Muscle layer of colon (tissue), 2 donors: ENCODE data around the gene THNSL1.
"Not testable (repeated sequence)": the region's sequence is repeated elsewhere in the genome, so short reads cannot be mapped to it uniquely, and the experiment has no call there.

ENCODE experiments used
- H3K27ac ChIP-seq: one replicate; pipeline ENCODE4 v1.7.0; 2013; ENCODE audit warnings: low read depth, mild to moderate bottlenecking, low read length, moderate library complexity
- H3K27me3 ChIP-seq, 2 donors: one replicate each; pipeline ENCODE4 v1.7.0; 2013; ENCODE audit warnings: low read length in 2 of 2, mild to moderate bottlenecking in 2 of 2; ENCODE audit not compliant: insufficient read depth in 2 of 2, control insufficient read depth in 1 of 2
- H3K36me3 ChIP-seq: one replicate; pipeline ENCODE4 v1.7.0; 2013; ENCODE audit warnings: mild to moderate bottlenecking, low read length; ENCODE audit not compliant: insufficient read depth
- H3K4me1 ChIP-seq: one replicate; pipeline ENCODE4 v1.7.0; 2013; ENCODE audit warnings: mild to moderate bottlenecking, low read length; ENCODE audit not compliant: insufficient read depth
- H3K4me3 ChIP-seq, 2 donors: one replicate each; pipeline ENCODE4 v1.7.0; 2013; ENCODE audit warnings: low read length in 2 of 2, low read depth in 1 of 2, mild to moderate bottlenecking in 1 of 2, moderate library complexity in 1 of 2
- H3K9ac ChIP-seq: one replicate; pipeline ENCODE4 v1.7.0; 2013; ENCODE audit warnings: low read length
- H3K9me3 ChIP-seq: one replicate; pipeline ENCODE4 v1.7.0; 2013; ENCODE audit warnings: mild to moderate bottlenecking, low read length
- donor health status: abdominal sarcoma.
- donor health status: Adenocarcinoma of cecum.

THNSL1 gene, protein sequence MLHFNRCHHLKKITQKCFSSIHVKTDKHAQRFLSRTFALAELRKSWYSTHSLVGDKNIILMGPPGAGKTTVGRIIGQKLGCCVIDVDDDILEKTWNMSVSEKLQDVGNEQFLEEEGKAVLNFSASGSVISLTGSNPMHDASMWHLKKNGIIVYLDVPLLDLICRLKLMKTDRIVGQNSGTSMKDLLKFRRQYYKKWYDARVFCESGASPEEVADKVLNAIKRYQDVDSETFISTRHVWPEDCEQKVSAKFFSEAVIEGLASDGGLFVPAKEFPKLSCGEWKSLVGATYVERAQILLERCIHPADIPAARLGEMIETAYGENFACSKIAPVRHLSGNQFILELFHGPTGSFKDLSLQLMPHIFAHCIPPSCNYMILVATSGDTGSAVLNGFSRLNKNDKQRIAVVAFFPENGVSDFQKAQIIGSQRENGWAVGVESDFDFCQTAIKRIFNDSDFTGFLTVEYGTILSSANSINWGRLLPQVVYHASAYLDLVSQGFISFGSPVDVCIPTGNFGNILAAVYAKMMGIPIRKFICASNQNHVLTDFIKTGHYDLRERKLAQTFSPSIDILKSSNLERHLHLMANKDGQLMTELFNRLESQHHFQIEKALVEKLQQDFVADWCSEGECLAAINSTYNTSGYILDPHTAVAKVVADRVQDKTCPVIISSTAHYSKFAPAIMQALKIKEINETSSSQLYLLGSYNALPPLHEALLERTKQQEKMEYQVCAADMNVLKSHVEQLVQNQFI

DNA sequence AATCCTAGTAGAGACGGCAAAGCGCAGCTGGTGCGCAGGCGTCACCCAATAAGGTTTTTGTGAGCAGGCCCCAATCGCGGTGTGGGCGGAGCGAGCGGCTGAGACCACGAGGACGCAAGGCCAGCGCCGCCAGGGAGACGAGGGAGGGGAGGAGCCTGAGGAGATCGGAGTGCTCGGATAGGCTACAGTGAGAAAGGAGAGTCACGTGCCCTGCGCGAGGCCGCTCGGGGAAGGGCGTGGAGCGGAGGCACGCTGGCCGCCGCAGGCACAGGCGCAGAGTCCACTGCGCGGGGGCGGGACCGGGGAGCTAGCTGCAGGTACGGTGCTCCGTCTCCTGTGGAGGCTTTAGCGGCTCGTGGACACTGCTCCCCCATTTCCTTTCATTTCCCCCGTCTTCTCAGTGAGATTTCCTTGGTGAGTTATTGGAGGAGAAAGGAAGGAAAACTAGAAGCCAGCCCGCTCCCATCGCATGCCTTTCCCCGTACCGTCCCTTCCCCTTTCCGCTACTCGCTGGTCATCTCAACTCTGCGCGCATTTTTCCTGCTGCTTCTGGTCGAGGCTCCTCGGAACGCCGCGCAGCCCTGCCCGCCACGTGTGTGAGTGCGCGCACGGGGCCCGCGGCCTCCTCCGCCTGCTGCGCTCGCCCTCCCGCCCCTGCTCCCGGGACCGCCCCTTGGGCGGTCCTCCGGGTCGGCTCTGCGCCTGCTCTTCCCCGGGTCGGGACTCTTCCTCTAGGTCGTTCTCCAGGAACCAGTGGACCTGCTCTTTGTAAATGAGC, at the start of gene THNSL1:
Gene THNSL1 (plus strand): TSS at position 237 of the 778 bp plus-strand sequence. CDS start 6,612 bp downstream, outside the sequence.
- Histone ChIP-seq H3K27me3 (no peaks in the 10 kb centered on the region), H3K9me3 (no peaks in the 10 kb centered on the region), H3K27ac (peak within 1 kb of the TSS; percentile 84), H3K4me1 (peaks cover 9% of the 10 kb centered on the region), H3K4me3 (peak within 1 kb of the TSS; percentile 59 to 68), H3K9ac (peak within 1 kb of the TSS; percentile 31), H3K36me3 (no peaks in the 10 kb centered on the region)

DNA sequence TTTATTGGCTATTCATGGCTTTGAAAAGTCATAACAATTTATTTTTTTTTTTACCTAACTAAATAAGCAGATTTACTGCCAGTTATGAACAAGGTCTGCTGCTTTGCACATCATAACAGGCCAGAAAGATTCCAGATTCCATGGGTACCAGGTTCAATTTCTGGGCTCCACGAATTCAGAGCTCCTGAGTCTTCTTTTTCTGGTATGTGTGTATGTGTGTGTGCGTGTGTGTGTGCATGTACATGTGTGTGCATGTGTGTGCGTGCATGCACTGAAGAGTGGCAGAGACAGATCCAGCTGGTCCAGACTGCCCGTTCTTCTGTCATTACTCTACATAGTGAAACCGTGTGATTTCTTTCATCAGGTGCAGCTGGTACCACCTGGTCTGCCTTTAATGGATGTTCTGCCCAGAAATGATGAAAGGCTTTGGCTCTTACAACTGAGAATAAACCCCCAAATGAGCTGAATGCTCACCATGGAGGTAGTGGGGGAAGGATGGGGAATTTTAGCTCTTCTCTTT, 49.4 kb upstream of the THNSL1 start:
- Histone ChIP-seq H3K36me3 (no peaks in the 10 kb centered on the region), H3K27ac (no peak overlapping the region), H3K9ac (no peak overlapping the region), H3K27me3 (no peaks in the 10 kb centered on the region), H3K4me1 (no peaks in the 10 kb centered on the region), H3K9me3 (no peaks in the 10 kb centered on the region), H3K4me3 (no peak overlapping the region)

DNA sequence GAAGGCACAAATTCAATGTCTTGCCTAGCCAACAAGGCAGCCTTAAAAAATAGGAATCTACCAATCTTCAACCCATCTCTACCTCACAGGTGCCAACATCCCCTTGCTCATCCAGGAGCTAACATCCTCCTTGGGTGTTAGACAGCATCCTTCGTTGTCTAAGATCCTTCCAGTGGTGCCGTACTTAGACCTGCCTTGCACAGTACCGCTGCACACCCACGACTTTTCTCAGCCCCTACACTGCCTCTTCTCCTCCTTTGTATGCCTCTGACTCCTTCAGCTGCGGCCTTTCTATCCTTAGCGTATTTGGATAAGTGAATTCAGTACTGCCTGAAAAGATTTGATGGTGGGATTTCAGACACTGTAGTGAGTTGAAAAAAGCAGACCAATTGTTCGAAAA, 48.1 kb upstream of the THNSL1 start:
- H3K27me3 ChIP-seq = no peaks in the 10 kb centered on the region
- no peaks in the 10 kb centered on the region for H3K4me1 ChIP-seq
- no peak overlapping the region for H3K27ac ChIP-seq
- no peaks in the 10 kb centered on the region for H3K9me3 ChIP-seq
- no peak overlapping the region for H3K4me3 ChIP-seq
- H3K9ac ChIP-seq = no peak overlapping the region
- H3K36me3 ChIP-seq = no peaks in the 10 kb centered on the region

DNA sequence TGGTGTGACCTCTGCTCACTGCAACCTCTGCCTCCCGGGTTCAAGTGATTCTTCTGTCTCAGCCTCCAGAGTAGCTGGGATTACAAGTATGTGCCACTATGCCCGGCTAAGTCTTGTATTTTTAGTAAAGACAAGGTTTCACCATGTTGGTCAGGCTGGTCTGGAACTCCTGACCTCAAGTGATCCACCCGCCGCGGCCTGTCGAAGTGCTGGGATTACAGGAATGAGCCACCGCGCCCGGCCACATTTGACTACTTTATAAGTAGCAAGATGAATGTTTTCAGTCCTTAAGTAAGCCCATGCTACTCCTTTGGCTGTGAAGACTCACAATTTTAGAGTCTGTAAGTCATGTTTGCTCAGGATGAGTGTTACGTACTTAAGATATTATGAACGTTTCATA, 47.5 kb upstream of the THNSL1 start:
- not testable (repeated sequence) for H3K36me3 ChIP-seq, H3K4me1 ChIP-seq, H3K27ac ChIP-seq, H3K9me3 ChIP-seq, H3K9ac ChIP-seq, H3K27me3 ChIP-seq, H3K4me3 ChIP-seq

DNA sequence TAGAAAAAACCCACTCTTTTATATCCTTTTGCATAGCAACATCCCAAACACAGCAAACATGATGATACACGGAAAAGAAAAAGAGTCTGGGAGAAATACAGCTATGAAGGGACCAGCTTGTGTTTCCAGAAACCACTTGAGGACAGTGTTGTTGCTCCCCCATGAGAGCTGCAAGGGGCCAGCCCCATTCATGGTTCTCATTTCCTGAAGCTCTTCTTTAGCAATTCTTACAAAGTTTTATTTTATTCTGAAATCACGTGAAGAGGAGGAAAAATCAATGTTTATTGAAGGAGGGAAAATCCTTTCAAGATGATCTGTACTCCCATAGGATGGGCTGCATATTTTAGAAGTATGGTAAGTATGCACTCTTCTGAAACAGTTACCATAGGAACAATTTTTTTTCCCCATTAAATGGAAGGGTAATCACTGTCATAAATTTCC, 46.6 kb upstream of the THNSL1 start:
- H3K27me3 ChIP-seq = no peaks in the 10 kb centered on the region
- H3K9ac ChIP-seq = no peak overlapping the region
- H3K9me3 ChIP-seq = no peaks in the 10 kb centered on the region
- H3K27ac ChIP-seq = peak overlapping the region; percentile 29
- no peak overlapping the region for H3K4me3 ChIP-seq
- no peaks in the 10 kb centered on the region for H3K36me3 ChIP-seq
- H3K4me1 ChIP-seq = no peaks in the 10 kb centered on the region

DNA sequence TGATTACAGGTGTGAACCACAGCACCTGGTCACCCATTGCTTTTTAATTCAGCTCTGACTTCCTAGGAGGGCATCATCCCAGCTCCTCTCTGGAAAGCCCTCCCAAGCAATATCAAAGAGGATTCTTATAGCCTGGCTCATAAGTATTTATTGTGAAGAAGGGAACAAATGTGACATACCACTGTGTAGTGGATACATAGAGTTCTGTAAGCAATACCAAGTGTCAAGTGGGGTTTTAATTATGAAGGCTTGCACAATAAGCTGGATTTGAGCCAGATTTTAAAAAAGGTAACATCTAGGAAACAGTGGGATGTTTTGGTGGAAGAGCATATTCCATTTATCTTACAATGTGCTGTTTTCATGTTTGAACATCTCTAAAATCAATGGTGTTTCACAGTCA, 45.0 kb upstream of the THNSL1 start:
- H3K9ac ChIP-seq = no peak overlapping the region
- H3K36me3 ChIP-seq = no peaks in the 10 kb centered on the region
- no peaks in the 10 kb centered on the region for H3K4me1 ChIP-seq
- no peaks in the 10 kb centered on the region for H3K9me3 ChIP-seq
- H3K4me3 ChIP-seq = no peak overlapping the region
- H3K27ac ChIP-seq = no peak overlapping the region
- no peaks in the 10 kb centered on the region for H3K27me3 ChIP-seq

DNA sequence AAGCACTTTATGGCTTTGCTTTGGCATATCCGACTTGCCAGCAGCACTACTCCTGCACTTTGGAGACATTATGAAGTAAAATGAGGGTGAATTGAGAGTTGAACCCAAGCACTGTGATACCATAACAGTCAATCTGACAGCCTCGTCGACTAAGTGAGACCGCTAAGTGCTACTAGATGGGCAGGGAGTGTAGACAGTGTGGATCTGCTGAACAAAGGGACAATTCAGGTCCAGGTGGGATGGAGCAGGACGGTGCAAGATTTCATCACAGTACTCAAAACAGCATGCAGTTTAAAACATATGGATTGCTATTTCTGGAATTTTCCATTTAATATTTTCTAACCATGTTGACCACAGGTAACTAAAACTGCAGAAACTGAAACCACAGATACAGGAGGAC, 43.2 kb upstream of the THNSL1 start:
- Histone ChIP-seq H3K4me3 (no peak overlapping the region), H3K27ac (no peak overlapping the region), H3K4me1 (no peaks in the 10 kb centered on the region), H3K9me3 (no peaks in the 10 kb centered on the region), H3K9ac (no peak overlapping the region), H3K36me3 (no peaks in the 10 kb centered on the region), H3K27me3 (no peaks in the 10 kb centered on the region)

DNA sequence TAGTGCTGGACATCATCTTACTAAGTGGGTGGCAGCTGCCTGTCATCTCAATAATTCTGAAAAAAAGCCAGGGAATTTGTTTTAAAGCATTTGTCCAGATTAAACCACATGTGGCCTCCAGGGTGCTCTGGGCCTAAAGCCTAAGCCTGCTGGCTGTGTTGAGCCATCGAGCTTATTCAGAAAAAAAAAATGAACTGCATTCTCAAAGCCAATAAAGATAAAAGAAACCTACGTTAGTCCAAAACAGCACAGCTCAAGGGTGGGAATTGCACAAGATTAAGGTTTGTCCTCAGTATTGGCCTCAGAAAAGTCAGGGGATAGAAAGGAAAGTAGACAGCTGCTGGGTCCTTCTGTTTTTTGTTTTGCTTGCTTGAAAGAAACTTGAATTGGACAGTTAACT, 41.4 kb upstream of the THNSL1 start:
- H3K27me3 ChIP-seq = no peaks in the 10 kb centered on the region
- no peak overlapping the region for H3K27ac ChIP-seq
- no peaks in the 10 kb centered on the region for H3K36me3 ChIP-seq
- no peak overlapping the region for H3K9ac ChIP-seq
- no peaks in the 10 kb centered on the region for H3K4me1 ChIP-seq
- no peaks in the 10 kb centered on the region for H3K9me3 ChIP-seq
- H3K4me3 ChIP-seq = no peak overlapping the region

DNA sequence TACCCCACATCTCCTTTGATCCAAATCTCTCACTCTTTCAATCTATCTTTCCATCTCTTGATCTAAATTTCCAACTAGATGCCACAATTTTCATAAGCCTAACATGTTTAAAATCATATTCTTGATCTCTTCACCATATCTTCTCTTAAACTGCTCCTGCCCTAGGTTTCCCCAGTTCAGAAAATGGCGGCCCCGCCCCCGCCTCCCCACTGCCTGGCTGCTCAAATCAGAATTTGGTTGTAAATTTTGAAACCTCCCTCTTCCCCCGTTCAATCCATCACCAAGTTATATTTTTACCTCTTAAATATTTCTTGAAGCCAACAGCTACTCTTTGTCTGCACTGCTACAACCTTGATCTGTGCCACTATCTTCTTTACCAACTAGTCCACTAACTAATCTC, 36.7 kb upstream of the THNSL1 start:
- H3K4me3 ChIP-seq = no peak overlapping the region
- H3K9ac ChIP-seq = no peak overlapping the region
- H3K4me1 ChIP-seq = no peaks in the 10 kb centered on the region
- H3K27me3 ChIP-seq = no peaks in the 10 kb centered on the region
- no peak overlapping the region for H3K27ac ChIP-seq
- no peaks in the 10 kb centered on the region for H3K9me3 ChIP-seq
- H3K36me3 ChIP-seq = no peaks in the 10 kb centered on the region

DNA sequence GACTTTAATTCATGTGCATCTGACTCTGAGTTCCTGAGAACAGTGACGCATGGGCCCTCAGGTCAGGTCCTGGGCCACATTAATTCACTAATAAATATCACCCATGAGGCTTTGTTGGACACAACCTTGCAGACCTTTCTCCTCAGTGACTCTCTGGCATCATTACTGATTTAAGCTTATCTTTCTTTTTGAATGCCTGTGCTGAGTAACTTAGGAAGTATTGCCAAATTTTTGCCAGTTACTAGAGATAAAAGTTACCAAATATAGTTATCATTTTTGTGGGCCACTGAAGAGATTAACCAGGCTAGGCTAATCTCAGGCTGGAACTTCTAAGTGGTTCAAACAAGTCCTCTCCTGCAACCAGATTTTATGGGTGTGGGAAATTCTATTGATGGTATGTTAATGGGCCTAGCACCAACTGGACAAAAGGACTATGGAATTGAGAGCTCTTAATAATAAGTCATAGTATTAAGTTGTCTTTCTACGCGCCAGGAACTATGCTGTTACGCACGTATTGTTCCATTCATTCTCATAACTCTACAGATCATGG, 35.2 kb upstream of the THNSL1 start:
- no peak overlapping the region for H3K27ac ChIP-seq
- no peaks in the 10 kb centered on the region for H3K27me3 ChIP-seq
- H3K9me3 ChIP-seq = no peaks in the 10 kb centered on the region
- H3K9ac ChIP-seq = no peak overlapping the region
- H3K36me3 ChIP-seq = no peaks in the 10 kb centered on the region
- no peak overlapping the region for H3K4me3 ChIP-seq
- H3K4me1 ChIP-seq = no peaks in the 10 kb centered on the region
